HG03095 (cell line): ENCODE results near the gene HMCN2.

Experiments
- ATAC-seq: cut with Tn5 transposase; IDR thresholded peaks from one replicate; pipeline ENCODE4 v1.9.1; 2021; ENCODE audit warnings: moderate library complexity; ENCODE audit not compliant: unreplicated experiment

HMCN2 gene

DNA sequence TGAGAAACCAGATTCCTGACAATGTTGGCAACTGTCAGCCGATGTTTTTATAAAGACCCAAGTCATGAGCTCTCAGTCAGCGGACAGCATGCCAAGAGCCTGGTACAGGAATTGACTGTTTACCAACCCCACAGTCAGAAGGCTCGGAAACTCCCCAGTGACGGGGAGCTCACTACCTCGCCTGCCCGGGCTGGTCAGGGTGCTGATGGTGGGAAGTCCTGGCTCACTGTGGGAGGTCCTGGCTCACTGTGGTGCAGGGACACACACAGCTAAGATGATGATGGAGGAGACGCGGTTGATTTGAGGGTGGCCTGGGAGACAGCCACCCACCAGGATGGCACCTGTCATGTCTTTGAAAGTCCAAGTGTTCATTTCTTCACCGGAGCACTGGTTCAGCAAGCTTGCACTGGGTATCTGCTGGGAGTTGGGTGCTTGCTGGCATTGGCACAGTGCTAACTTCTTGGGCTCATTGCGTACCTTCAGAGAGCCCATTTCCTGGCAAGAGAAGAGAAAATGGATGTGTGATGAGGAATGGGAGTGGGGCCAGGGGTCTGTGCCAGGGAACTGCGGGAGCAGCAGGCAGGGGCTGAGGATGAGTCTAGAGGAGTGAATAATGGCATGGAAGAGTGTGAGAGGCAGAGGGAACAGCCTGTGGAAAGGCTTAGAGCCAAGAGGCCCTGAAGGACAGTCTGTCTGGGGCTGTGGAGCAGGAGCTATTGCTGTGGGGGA lies 194.5 kb downstream of the HMCN2 start:
- ATAC-seq, result no peak

DNA sequence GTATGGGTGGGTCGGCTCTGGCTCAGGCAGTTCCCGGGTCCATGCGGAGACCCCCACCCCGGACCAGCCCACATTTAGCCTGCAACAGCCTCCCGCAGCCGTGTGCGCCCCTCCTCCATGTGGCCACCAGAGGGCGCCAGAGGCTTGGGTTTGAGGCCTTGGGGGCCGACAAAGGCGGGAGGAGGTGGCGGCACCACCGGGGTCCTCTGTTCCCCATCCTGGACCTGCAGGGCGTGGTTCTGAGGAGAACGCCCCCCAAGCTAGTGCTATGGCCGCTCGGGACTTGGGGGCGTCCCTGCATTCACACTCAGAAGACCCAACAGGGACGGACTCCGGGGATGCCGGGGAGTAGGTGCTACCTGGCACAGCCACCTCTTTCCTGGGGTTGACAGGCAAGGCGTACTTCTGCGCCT lies 195.7 kb downstream of the HMCN2 start:
- no peak for ATAC-seq

DNA sequence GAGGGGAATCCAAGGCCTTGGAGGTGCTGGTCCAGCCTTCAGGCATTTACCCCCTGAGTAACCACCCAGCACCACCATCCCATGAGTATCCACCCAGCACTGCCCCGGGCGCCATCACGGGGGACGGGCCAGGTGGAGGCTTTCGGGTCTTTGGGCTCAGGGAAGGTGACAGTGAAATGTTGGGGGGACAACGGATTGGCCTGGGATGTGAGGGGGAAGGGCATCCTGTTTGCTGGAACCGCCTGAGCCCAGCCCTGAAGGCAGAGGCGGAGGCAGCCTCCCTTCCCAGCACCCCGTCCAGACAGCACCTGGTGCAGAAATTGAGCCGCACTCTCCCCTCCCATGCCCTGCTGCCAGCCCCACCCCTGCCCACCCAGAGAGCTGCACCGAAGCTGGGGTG lies 196.2 kb downstream of the HMCN2 start:
- no peak for ATAC-seq

DNA sequence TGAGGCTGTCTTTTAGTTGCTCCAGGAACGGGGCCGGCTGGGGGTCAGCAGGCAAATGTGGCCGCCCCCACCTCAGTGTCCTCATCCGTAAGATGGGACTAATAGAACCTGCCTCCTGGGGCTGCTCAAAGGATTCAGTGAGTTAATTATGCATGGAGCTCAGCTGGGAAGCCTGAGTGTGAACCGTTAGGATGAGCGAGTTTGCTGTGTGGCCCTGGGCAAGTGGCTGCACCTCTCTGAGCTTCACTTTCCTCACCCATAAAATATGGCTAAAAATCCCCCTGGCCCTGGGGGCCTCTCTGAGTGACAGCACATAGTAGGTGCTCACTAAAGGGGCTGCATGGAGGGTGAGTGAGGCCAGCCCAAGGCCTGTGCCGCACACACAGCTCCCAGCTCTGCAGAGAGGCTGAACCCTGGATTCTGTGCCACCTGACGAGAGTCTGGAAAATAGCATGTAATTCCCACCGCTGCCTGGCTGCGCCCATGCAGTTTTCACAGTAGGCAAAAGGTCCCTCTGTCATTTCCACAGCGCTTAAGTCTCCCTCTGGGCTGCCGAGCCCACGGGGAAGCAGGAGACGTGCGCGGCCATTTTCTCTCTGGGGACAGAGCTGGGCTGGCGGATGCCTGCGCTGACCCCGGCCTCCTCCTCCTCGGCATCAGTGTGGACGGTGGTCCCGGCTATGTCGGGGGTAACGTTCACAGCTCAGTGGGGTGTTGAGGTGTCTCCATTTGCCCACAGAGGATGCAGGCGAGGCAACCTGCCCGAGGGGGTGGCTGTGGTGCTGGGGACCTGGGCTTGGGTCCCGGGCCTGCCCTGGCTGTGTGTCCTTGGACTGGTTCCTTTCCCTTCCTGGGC lies 197.4 kb downstream of the HMCN2 start:
- ATAC-seq, result no peak

DNA sequence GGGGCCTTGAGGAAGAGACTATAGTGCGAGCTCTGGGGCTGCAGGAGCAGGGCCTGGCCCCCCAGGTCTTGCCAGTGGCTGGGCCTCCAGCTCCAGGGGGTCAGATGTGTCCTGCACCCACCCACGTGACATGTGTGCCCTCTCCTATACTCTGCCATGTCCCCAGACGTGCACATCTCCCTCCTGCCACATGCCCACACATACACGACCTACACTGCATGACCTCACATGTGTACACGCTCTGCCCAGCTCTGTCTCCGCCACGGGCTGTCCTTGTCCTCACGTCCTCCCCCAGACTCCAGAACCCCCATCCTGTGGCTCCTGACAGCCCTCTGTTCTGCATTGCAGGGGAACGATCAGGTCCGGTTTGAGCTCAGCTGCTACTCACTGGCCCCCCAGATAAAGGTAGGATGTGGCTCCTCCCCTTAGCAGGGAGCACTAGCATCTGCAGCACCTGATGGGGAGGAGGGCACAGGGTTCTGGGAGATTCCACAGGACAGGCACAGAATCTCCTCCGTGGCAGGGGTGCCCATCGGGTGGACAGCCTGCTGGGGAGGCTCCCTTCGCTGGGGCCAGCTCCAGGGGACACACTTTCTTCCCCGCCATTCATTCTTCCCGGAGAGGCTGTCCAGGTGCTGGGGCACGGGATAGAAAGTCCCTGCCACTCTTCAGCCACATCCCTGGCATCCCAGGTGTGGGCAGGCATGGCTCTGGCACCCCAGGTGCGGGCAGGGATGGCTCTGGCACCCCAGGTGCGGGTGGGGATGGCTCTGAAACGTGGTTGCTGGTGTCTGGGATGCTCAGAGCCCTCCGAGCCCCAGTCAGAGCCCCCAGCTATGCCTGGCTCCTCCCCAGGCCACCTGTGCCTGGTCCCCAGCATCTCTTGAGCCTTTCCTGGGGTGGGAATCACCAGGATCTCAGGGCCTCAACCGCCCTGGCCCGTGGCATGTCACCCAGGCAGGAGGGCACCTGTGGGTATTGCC lies 198.5 kb downstream of the HMCN2 start:
- no peak for ATAC-seq

DNA sequence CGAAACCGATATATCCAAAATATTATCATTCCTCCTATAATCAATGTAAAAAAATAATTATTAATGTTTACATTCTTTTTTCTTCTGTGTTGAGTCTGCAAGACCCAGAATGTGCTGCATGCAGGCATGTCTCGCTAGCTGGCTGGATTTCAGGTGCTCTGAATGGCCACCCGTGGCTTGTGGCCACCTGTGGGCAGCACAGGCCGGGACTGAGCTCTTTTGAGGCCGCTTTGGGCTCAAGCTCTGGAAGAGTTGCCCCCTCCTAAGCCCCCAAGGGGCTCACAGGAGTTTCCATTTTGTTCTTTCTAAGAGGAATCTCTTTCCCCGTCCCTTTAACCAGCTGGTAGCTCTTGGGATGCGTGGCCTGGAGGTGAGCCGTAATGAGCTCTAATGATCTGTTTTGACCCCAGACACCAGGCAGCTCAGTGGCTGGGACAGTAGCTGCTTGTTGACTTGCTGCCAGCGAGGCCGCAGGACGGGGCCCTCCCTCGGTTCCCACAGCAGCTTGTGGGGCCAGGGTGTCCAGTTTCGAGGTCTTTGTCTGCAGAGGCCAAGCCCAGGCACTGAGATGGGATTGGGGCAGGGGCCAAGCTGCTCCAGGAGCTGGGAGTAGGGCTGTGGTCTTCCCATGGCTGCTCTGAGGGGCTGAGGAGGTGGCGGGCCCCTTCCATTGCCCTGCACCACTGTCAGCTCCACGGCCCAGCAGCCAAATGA lies 200.0 kb downstream of the HMCN2 start:
- no peak for ATAC-seq

DNA sequence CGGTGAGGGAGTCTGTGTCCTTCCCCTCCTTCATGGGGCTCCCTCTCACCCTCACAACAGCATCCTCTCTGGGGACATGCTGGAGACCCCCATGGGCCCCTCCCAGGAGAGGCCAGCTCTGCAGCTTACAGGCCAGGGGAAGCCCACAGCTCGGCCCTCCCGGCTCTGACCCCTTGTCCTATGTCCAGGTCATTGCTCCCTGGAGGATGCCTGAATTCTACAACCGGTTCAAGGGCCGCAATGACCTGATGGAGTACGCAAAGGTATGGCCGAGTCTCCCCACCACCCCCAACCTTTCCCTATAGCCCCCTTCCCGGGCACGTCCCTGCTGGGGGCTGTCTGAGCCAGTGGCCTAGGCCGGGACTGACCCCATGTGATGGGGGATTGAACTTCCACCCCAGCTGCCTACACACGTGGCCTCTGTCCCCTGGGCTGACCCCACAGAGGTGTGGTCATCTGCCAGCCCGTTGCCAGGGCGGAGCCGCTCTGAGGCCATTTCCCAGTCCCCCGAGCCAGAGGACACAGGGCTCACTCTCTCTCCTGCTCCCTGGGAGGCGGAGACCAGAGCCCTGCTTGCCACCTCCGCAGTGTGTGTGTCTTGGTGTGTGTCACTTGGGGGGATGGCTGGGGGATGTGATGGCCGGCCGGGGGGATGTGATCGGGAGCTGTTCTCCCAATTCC lies 201.1 kb downstream of the HMCN2 start:
- no peak for ATAC-seq

DNA sequence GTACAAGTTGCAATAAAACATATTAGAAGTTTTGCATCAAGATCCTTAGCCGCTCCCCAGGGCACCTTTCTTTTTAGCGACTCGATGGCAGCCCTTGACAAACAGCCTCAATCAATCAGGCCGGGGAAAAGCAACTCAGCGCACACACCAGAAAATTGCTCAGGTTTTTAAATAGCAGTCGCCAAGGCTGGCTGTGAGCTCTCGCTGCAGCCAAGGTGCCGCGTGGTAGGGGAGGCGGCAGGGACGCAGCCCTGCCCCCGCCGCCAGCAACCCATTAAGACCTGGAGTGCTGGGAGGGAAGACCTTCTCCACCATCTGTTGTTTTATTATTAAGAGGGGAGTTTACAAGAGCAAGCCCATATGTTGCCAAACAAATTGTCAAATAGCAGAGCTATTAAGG lies 201.8 kb downstream of the HMCN2 start:
- no peak for ATAC-seq

DNA sequence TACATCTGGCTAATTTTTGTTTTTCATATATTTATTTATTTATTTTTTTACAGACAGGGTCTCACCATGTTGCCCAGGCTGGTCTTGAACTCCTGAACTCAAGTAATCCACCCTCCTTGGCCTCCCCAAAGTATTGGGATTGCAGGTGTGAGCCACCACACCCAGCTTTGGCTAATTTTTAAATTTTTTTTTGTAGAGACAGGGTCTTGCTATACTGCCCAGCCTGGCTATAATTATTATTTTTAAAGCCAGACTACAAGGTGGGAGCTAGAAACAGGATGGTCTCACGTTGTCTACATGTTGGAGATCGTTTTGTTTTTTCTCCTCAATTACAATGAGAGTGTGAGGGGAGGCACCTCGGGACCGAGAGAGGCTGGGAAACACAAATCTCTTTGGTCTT lies 203.0 kb downstream of the HMCN2 start:
- no peak for ATAC-seq

DNA sequence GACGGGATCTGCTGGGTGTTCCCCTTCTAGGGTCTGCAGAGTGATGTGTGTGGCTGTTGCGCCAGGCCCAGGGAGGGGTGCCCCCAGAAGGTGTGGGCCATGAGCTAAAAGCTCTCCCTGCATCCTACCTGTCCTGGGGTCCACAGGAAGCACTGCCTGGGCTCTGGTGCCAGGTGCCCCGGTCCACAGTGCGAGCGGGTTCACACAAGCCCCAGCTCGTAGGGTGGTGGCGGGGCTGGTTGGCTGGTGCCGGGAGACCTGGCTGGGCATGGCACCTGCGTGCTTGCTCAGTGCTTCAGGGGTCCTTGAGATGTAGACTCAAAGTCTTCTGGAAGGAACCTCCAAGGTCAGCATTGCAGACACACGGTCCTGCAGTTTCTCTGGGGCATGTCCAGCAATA lies 204.7 kb downstream of the HMCN2 start:
- no peak for ATAC-seq

DNA sequence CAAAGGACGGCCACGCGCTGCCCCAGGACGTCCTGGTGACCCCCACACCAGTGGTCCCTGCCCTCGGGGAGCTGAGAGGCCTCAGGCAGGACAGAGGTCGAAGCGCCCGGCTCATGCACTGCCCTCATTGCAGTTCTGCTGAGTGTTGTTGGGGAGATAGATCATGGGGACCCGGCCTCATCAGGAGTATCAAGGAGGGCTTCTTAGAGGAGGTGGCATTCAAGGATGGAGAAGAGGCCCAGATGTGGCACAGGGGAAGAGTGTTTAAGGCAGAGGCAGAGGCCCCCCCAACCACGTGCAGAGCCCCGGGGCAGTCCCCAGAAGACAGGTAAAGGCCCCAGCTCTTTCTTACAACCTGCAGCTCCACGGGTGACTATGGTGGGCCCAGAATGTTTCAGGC lies 205.4 kb downstream of the HMCN2 start:
- no peak for ATAC-seq

DNA sequence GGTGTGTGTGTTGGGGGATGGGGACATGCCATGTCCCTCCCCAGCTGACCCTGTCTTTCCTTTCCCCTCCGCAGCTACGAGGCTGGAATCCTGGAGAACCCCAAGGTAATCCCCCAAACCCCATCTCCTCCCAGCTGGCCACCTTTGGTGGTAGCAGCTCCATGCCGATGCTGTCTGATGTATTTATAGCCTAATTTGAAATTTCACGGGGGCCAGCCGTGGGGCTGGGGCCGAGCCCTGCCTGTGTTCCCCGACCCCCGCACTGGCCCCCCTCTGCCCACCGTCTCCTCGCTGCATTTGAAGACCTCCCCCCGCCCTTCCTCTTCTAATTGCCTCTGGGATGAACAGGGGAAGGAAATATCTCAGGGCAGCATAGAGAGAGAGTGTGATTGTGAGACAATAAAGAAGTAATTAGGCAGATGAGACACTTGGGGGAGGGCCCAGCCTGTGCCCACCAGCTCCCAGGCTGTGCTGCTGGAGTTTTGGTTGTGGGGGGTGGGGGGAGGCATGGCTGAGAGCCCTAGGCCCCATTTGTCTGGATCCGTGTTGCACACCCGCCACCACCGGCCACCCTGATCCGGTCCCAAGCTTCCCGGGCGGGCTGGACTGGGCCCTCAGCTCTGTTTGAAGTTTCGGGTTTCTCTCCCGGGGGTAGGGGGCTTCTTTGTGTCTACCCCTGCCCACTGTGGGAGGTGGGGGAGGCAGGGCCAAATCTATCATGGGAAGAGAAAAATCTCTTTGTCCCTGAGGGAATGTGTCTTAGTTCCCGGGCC lies 206.0 kb downstream of the HMCN2 start:
- no peak for ATAC-seq

DNA sequence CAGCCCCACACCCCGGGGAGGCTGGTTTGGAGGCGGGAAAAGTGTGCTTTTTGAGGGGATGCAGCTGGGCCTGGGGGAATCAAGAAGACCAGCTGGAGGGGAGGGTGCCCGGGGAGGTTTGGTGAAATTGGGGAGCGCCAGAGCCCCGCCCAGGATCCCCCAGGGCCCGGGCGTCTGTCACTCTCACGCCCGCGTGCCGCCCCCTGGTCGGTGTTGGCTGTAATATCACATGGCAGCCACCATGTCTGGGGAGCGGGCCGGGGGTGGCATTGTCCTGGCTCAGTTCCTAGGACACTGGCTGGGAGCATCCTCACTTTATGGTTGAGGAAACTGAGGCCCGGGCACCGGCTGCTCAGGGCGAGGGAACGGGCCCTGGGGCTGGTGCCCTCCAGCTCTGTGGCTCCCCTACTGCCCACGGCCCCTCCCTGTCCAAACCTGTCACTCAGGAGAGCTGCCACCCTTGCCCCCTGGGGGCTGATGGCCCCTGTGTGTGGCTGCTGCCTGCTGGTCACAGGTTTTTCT lies 206.7 kb downstream of the HMCN2 start:
- no peak for ATAC-seq

DNA sequence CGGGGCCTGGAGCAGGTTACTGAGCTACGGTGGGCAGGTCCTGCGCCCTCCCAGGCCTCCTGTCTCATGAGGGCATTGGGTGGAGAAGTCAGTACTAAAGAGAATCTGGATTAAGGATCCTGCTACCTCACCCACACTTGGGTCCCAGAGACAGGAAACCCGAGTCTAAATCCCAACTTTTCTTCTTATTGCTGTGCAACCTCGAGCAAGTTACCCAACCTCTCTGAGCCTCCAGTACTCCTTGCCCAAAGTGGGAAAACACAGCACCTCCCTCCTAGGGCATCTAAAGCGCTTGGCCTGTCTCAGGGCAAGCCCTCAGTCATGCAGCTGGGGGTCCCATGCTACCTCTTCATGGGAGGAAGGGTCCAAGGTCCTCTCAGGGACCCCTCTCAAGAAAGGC lies 207.4 kb downstream of the HMCN2 start:
- ATAC-seq, result no peak

DNA sequence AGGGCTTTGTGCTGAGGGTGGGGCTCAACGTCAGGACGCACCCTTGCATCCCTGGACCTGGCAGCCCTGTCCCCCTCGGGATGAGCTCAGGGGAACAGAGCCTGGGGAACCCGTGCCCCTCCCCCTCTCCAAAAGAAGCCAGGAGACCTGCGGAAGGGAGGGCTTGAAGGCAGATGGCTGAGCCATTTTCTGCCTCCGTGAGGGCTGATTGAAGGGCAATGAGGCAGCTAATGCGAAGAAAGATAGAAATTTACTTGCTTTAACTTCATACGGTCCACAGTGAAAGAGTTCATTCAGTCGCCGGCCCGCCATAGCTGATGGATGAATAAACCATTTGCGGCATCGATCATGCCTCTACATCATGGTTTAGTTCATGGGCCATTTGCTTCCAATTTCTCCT lies 208.0 kb downstream of the HMCN2 start:
- no peak for ATAC-seq

DNA sequence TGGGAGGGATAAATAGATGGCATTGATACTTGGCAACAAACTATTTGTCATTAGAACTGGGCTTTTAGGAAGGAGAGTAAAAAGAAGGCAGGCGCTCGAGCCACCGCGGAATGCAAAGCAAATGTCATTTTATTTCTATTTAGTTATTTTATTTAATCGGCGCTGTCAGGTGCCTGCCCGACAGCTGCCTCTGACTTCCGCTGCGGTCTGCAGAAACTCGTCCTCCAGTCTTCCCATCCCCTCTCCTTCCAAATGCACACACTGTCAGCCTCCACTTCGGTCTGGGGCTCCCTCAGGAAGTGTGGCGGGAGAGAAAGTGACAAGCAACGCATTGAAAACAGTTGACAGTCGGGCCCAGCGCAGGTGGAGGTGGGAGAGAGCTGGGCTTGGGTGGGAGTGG lies 208.5 kb downstream of the HMCN2 start:
- no peak for ATAC-seq

DNA sequence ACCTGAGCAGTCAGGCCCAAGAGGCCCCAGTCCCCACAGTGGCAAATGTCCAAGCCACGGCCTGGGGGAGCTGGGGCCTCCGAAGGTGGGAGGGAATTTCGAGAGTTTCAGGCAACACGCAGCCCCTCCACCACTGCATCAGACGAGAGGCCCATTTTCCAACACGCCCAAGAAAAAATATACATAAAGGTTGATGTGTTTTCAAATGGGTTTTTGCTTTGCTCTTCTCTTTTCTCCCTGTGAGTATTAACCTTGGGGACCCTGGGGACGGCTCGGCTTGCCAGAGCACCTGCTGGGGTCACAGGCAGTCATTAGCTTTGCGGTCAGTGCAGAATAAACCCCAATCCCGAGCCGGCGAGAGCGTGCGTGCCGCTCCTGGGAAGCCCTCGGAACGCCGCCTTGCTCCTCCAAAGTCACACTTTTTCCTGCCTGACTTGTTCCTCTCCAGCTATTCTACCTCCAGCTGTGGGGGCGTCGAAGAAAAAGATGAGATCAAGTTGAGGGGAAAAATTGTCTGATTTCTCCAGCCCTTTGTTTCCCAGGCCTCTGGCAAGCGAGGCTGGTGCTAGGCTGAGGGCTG lies 210.7 kb downstream of the HMCN2 start:
- ATAC-seq, result no peak

DNA sequence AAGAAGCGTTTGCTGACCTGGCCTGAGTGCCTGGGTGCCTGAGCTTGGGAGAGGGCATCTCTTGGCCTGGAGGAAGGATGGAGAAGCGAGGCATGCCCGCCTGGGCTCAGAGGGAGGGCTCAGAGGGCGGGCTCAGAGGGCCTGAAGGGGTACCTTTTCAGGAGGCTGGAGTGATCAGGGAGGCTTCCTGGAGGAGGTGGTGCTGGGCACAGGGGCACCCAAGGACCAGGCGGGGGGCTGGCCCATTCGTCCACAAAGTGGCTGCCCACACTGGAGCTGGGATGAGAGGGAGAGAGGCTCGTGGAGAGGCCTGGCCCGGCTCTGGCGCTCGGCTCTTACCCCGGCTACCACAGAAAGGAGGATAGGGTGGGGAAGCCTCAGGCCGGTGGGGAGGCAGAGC lies 212.0 kb downstream of the HMCN2 start:
- ATAC-seq, result no peak

DNA sequence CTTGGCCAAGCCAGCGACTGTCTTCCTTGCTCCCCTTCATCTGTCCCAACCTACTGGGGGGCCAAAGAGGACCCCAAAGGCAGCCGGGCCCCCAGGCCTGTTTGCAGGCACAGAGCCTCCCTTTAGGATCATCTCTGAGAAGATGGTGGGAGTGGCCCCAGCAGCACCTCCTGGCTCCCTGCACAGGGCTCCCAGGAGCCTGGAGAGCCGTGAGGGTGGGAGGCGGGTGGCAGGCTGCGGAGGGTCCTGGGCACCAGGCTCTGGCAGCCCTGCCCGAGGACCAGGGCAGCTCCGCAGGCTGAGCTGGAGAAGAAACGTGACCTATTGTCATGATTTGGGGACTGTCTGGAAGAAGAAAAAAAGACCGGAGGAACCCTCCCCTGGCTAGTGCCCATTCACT lies 212.6 kb downstream of the HMCN2 start:
- no peak for ATAC-seq
